SK-N-SH treated with all-trans-retinoic acid at 6 μM for 48 hours (cell line): ENCODE results near the gene LUC7L.

Source experiments
- ATAC-seq: fragments of 200-7000 bp; cut with Tn5 transposase; 3 replicates; pipeline ENCODE4 v1.9.1; 2020; ENCODE audit warnings: mild to moderate bottlenecking, moderate library complexity
- ARNTL ChIP-seq: fragments of 450-650 bp; formaldehyde crosslinking; IDR thresholded peaks from 2 replicates; pipeline ENCODE4 v1.5.0; 2020; ENCODE audit warnings: low read depth, mild to moderate bottlenecking, moderate library complexity, borderline replicate concordance
- BACH2 ChIP-seq: fragments of 250-450 bp; sonication (Bioruptor Pico); IDR thresholded peaks from 2 replicates; pipeline ENCODE4 v1.9.0; 2021; ENCODE audit warnings: mild to moderate bottlenecking, borderline replicate concordance
- CREB5 ChIP-seq: fragments of 250-450 bp; sonication (Bioruptor Pico); IDR thresholded peaks from 2 replicates; pipeline ENCODE4 v1.5.1; 2020; ENCODE audit warnings: low read depth, mild to moderate bottlenecking, moderate library complexity
- CSRNP3 ChIP-seq: fragments of 250-450 bp; sonication (Bioruptor Pico); IDR thresholded peaks from 2 replicates; pipeline ENCODE4 v1.5.1; 2021; ENCODE audit warnings: mild to moderate bottlenecking, moderate library complexity
- ESRRG ChIP-seq: fragments of 250-450 bp; sonication (Bioruptor Pico); IDR thresholded peaks from 2 replicates; pipeline ENCODE4 v1.6.1; 2021; ENCODE audit warnings: mild to moderate bottlenecking
- ISL1 ChIP-seq: fragments of 250-450 bp; sonication (Bioruptor Pico); IDR thresholded peaks from 2 replicates; pipeline ENCODE4 v2.1.2; 2022; ENCODE audit warnings: mild to moderate bottlenecking, moderate library complexity
- PATZ1 ChIP-seq: fragments of 250-450 bp; sonication (Bioruptor Pico); IDR thresholded peaks from 2 replicates; pipeline ENCODE4 v1.8.0; 2020; ENCODE audit warnings: mild to moderate bottlenecking, moderate library complexity, borderline replicate concordance
- POU6F1 ChIP-seq: fragments of 250-450 bp; sonication (Bioruptor Pico); IDR thresholded peaks from 2 replicates; pipeline ENCODE4 v1.8.0; 2021; ENCODE audit warnings: low read depth, mild to moderate bottlenecking, moderate library complexity, borderline replicate concordance
- RARB ChIP-seq: fragments of 250-450 bp; sonication (Bioruptor Pico); IDR thresholded peaks from 2 replicates; pipeline ENCODE4 v1.8.0; 2021; ENCODE audit warnings: mild to moderate bottlenecking, moderate library complexity
- SNAI2 ChIP-seq: fragments of 250-450 bp; sonication (Bioruptor Pico); IDR thresholded peaks from 2 replicates; pipeline ENCODE4 v1.5.0; 2020; ENCODE audit warnings: mild to moderate bottlenecking, moderate library complexity
- TCF4 ChIP-seq: fragments of 250-450 bp; sonication (Bioruptor Pico); IDR thresholded peaks from 2 replicates; pipeline ENCODE4 v1.8.0; 2021; ENCODE audit warnings: mild to moderate bottlenecking, moderate library complexity, borderline replicate concordance
- TOX ChIP-seq: fragments of 250-450 bp; sonication (Bioruptor Pico); IDR thresholded peaks from 2 replicates; pipeline ENCODE4 v1.8.0; 2021; ENCODE audit warnings: mild to moderate bottlenecking, moderate library complexity, borderline replicate concordance
- TSHZ2 ChIP-seq: fragments of 250-450 bp; sonication (Bioruptor Pico); IDR thresholded peaks from 2 replicates; pipeline ENCODE4 v1.5.0; 2020; ENCODE audit warnings: mild to moderate bottlenecking, moderate library complexity
- ZC3H10 ChIP-seq: fragments of 250-450 bp; sonication (Bioruptor Pico); IDR thresholded peaks from 2 replicates; pipeline ENCODE4 v1.5.1; 2021; ENCODE audit warnings: mild to moderate bottlenecking, moderate library complexity
- ZFP3 ChIP-seq: fragments of 250-450 bp; sonication (Bioruptor Pico); IDR thresholded peaks from 2 replicates; pipeline ENCODE4 v1.5.0; 2020; ENCODE audit warnings: mild to moderate bottlenecking, moderate library complexity
- ZFP30 ChIP-seq: fragments of 450-650 bp; formaldehyde crosslinking; IDR thresholded peaks from 2 replicates; pipeline ENCODE4 v1.5.0; 2022; ENCODE audit warnings: mild to moderate bottlenecking, moderate library complexity
- ZNF565 ChIP-seq: fragments of 450-650 bp; formaldehyde crosslinking; conservative IDR thresholded peaks from 2 replicates; pipeline ENCODE4 v1.5.0; 2020; ENCODE audit warnings: low read depth, mild to moderate bottlenecking, moderate library complexity
- ZNF70 ChIP-seq: fragments of 450-650 bp; formaldehyde crosslinking; IDR thresholded peaks from 2 replicates; pipeline ENCODE4 v1.5.0; 2020; ENCODE audit warnings: mild to moderate bottlenecking, moderate library complexity
- ZNF8 ChIP-seq: fragments of 450-650 bp; formaldehyde crosslinking; IDR thresholded peaks from 2 replicates; pipeline ENCODE4 v1.5.0; 2020; ENCODE audit warnings: mild to moderate bottlenecking, moderate library complexity

LUC7L gene

GRCh38 chr16:168424-168823, 60.8 kb downstream of the LUC7L start:
- ATAC-seq = no peak

GRCh38 chr16:167122-167690, 62.0 kb downstream of the LUC7L start:
- TF ChIP-seq POU6F1 (CRISPR knock-in tag) (no peak), ZNF8 (CRISPR knock-in tag) (no peak), ZNF565 (CRISPR knock-in tag) (no peak), ARNTL (CRISPR knock-in tag) (no peak), TCF4 (no peak), ZNF70 (CRISPR knock-in tag) (no peak), TSHZ2 (CRISPR knock-in tag) (no peak), CREB5 (CRISPR knock-in tag) (no peak), ZFP30 (CRISPR knock-in tag) (no peak), ZC3H10 (CRISPR knock-in tag) (no peak), ESRRG (CRISPR knock-in tag) (no peak)
- TF ChIP-seq, all 23 proteins: peak for 0
- no peak for ATAC-seq

More at GRCh38 chr16:168424-168823, 60.8 kb downstream of the LUC7L start:
- TF ChIP-seq ZNF8 (CRISPR knock-in tag) (no peak), ZNF70 (CRISPR knock-in tag) (no peak), CREB5 (CRISPR knock-in tag) (no peak), RARB (CRISPR knock-in tag) (no peak), CSRNP3 (CRISPR knock-in tag) (no peak), SNAI2 (CRISPR knock-in tag) (no peak)
- TF ChIP-seq, all 23 proteins: peak for 0

GRCh38 chr16:166375-167121, 62.7 kb downstream of the LUC7L start:
- no peak for ATAC-seq
- TF ChIP-seq ZC3H10 (CRISPR knock-in tag) = no peak
- TF ChIP-seq ISL1 (CRISPR knock-in tag) = no peak
- TF ChIP-seq ZFP30 (CRISPR knock-in tag) = no peak
- TF ChIP-seq ZNF565 (CRISPR knock-in tag) = no peak

GRCh38 chr16:165539-166374, 63.5 kb downstream of the LUC7L start, which contains the start of gene HBM:
TSS of gene HBM (plus strand) at chr16:165978. CDS start at chr16:165998, 20 bp downstream.
- peak; percentile 6; the same call in 1 of the 3 replicates for ATAC-seq
- TF ChIP-seq ZNF565 (CRISPR knock-in tag) = no peak
- TF ChIP-seq POU6F1 (CRISPR knock-in tag) = no peak
- TF ChIP-seq RARB (CRISPR knock-in tag) = no peak
- TF ChIP-seq ARNTL (CRISPR knock-in tag) = no peak
- TF ChIP-seq ZFP3 = no peak
- no peak for TF ChIP-seq TOX
- TF ChIP-seq ZNF8 (CRISPR knock-in tag) = no peak
- TF ChIP-seq ESRRG (CRISPR knock-in tag) = no peak
- no peak for TF ChIP-seq BACH2 (CRISPR knock-in tag)
- TF ChIP-seq PATZ1 = no peak
